ENCODE measurements around the gene PPM1J. TPM values are rescaled to one million over a fixed set of nuclear protein-coding genes. Genes with fewer than 3 reads are reported as not detected.

Gene PPM1J
- total RNA-seq, 1 experiment from 2014 or later = 19.3 TPM

GRCh38 chr1:112675728-112676381 is 39.3 kb downstream of the PPM1J start (continued):
- TF ChIP-seq CDX4 (CRISPR knock-in tag; IDR thresholded peaks at IDR 0.05; ENCODE audit: borderline replicate concordance) (no peak), ZNF219 (CRISPR knock-in tag; IDR thresholded peaks at IDR 0.05; ENCODE audit: borderline replicate concordance) (no peak), SP1 (CRISPR knock-in tag; conservative IDR thresholded peaks at IDR 0.05) (no peak), ZNF423 (CRISPR knock-in tag; IDR thresholded peaks at IDR 0.05) (no peak)

GRCh38 chr1:112674986-112675727 is 40.0 kb downstream of the PPM1J start:
- H3K4me3 Mint-ChIP-seq = peak overlapping the region; percentile 89

More at GRCh38 chr1:112674986-112675727, 40.0 kb downstream of the PPM1J start:
- POLR2A ChIA-PET = interaction anchor here (0.5 to 2.3 kb wide), 14 partner anchors 14 to 284 kb away, joined by 3 to 16 read pairs (median 4); partner anchors contain the start of genes PPM1J and ST7L
- H3K27me3 Mint-ChIP-seq (ENCODE audit: low read depth) = peaks cover 10% of the 10 kb centered on the region; the same call in 1 of the 2 replicates
- ATAC-seq (peak; percentile 16), DNase-seq (ENCODE audit: low spot score) (peak; percentile 69)
- CTCF ChIA-PET = interaction anchor here (0.5 to 3.6 kb wide), 22 partner anchors 13 to 1128 kb away, joined by 3 to 23 read pairs (median 4); partner anchors contain the start of genes LRIG2, PPM1J, SLC16A1 and WNT2B
- H3K27ac Mint-ChIP-seq = peak overlapping the region; percentile 92; the same call in 1 of the 2 replicates
- 0 out of 2 replicates have a peak, but pooled peaks have one; percentile 25 for TF ChIP-seq KAT7 (CRISPR knock-in tag; IDR thresholded peaks at IDR 0.05; ENCODE audit: borderline replicate concordance)
- TF ChIP-seq ATF1 (CRISPR knock-in tag; IDR thresholded peaks at IDR 0.05) = 0 out of 2 replicates have a peak, but pooled peaks have one; percentile 42
- TF ChIP-seq JUN (CRISPR knock-in tag; IDR thresholded peaks at IDR 0.05) = 0 out of 2 replicates have a peak, but pooled peaks have one; percentile 35
- TF ChIP-seq TEAD4 (CRISPR knock-in tag; IDR thresholded peaks at IDR 0.05) = no peak
- peak; percentile 78 for TF ChIP-seq HMGXB4 (CRISPR knock-in tag; IDR thresholded peaks at IDR 0.05)
- no peak for TF ChIP-seq ZNF416 (CRISPR knock-in tag; IDR thresholded peaks at IDR 0.05)
- TF ChIP-seq E2F5 (CRISPR knock-in tag; IDR thresholded peaks at IDR 0.05) = peak; percentile 75
- no peak for TF ChIP-seq STAT6 (CRISPR knock-in tag; conservative IDR thresholded peaks at IDR 0.05; ENCODE audit: low read depth)
- TF ChIP-seq ZNF121 (CRISPR knock-in tag; IDR thresholded peaks at IDR 0.05) = 0 out of 2 replicates have a peak, but pooled peaks have one; percentile 2
- peak; percentile 50; the same call in 1 of the 2 replicates for TF ChIP-seq FOXP1 (CRISPR knock-in tag; IDR thresholded peaks at IDR 0.05; ENCODE audit: borderline replicate concordance)
- H3K36me3 Mint-ChIP-seq = peaks cover 15% of the 10 kb centered on the region
- H3K4me1 Mint-ChIP-seq = peaks cover 62% of the 10 kb centered on the region
- H3K9me3 Mint-ChIP-seq = peaks cover 4% of the 10 kb centered on the region; the same call in 1 of the 2 replicates
